ENCODE measurements around the gene C10orf67.

Gene C10orf67

DNA sequence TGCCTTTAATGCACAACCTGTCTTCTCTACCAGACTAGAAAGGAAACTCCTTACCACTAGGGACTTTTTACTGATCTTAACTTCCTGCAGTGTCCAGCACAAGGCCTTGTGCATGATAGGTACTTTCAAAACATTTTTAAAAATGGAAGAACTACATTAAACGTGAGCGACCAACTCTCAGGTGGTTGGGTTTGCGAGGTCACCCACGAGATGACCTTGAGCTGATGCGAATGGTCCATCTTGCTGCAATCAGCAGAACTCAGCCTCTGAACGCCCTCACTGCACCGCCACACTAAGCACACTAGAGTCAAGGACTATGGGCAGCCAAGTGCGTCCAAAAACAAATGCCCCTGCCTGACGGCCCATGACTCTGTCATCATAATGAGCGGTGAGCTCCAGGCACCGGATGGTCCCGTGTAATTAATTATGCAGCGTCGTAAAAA is 187.3 kb downstream of the C10orf67 start:
- DNase-seq, result no peak

DNA sequence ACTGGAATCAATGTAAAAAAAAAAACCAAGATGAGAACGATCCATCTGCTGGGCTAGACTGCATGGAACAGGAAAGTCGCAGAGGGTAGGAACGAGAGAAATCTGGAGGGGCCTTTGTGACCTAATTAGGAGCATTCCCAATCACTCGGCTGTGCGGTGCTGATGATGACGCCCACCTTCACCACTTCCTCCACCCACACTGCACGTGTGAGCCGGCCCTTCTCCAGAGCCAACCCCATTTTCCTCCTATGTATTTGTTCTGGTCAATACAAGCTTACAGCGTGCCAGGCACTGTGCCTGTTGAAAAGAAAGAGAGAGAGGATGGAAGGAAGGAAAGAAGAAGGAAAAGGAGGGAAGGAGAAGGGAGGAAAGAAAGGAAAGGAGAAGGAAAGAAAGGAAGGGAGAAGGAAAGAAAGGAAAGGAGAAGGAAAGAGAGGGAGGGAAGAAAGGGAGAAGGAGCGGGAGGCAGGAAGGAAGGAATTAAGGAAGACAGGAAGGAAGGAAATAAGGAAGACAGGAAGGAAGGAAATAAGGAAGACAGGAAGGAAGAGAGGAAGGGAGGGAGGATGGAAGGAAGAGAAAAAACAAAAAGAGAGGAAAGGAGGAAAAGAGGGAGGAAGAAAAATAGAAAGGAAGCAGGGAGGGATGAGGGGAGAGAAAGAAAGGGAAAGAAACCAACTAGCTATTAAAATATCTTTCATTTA is 188.0 kb downstream of the C10orf67 start:
- DNase-seq, result no peak

DNA sequence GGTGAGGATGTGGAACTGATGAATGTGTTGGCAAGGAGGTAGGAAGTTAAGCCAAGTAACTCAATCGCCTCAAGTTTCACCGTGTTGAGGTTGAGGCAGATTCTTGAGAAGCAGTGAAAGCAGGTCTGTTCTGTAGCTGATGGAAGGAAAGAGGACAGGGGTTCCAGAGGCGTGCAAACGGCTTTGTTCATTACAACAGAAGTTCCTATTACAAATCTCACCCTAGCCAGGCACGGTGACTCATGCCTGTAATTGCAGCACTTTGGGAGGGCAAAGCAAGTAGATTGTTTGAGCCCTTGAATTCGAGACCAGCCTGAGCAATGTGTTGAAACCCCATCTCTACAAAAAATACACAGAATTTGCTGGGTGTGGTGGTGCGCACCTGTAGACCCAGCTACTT is 189.4 kb downstream of the C10orf67 start:
- DNase-seq, result no peak
